ENCODE data around the gene MT1A. TPM values are rescaled to one million over a fixed set of nuclear protein-coding genes. Genes with fewer than 3 reads are reported as not detected.

The MT1A gene
- total RNA-seq, result 1.2 TPM
- polyA plus RNA-seq, result 285 TPM
- long read RNA-seq, donor 1, result 0 reads
- long read RNA-seq, donor 2, result 0 reads
- long read RNA-seq, donor 3, result 0 reads
- long read RNA-seq, donor 4, result 0 reads
- long read RNA-seq, donor 5, result 0 reads
- long read RNA-seq, donor 6, result 0 reads
- long read RNA-seq, donor 7, partial matches to known transcripts, result 0 of 1 reads
- long read RNA-seq, donor 7, other reads (novel, unspliced or antisense), result 0 of 1 reads
- long read RNA-seq, donor 8, result 0 reads
- long read RNA-seq, donor 9, result 0 reads
- long read RNA-seq, donor 10, result 0 reads

DNA sequence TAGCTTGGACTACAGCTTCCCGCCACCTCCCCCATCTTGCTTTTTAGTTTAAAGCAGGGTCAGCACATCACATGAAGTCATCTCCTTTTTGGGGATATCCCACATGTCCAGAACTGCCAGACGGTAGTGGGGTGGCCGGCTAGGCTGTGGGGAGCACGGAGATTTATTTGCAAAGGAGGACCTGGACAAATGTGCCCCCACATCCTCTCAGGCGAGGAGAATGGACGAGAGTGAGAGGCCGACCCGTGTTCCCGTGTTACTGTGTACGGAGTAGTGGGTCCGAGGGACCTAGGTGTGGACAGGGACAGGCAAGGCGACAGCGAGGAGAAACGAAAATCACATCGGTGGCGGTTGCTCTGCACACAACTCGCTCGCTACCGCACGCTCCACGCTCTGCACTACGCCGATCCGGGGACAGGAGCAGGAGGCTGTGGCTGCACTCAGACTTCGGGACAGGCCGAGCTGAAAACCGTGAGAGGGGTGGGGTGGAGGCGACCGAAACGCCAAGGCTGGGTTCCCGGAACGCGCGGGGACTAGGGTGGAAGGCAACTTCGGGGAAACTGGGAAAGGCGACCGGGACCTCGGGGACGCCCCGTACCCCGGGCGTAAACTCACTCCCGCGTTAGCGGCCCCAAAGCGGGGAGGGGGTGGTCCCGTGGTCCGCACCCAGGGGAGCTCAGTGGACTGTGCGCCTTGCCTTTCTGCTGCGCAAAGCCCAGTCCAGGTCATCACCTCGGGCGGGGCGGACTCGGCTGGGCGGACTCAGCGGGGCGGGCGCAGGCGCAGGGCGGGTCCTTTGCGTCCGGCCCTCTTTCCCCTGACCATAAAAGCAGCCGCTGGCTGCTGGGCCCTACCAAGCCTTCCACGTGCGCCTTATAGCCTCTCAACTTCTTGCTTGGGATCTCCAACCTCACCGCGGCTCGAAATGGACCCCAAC is at the start of gene MT1A:
TSS of gene MT1A (plus strand) at position 853 of the 937 bp plus-strand sequence. CDS start at position 926, 73 bp downstream.
- H3K27ac ChIP-seq (ENCODE audit: low read depth in 1 of 2, low read length in 1 of 2), result no peak within 1 kb of the TSS
- H3K36me3 ChIP-seq (ENCODE audit: control insufficient read depth in 2 of 2, insufficient read depth in 2 of 2, low read length in 1 of 2), result no peaks in the 10 kb centered on the region
- peaks cover 4 to 12% of the 10 kb centered on the region in 2 donors for H3K4me1 ChIP-seq (ENCODE audit: control insufficient read depth in 2 of 2, insufficient read depth in 2 of 2, low read length in 2 of 2)
- H3K9me3 ChIP-seq (ENCODE audit: control insufficient read depth in 2 of 2, insufficient read depth in 1 of 2, low read length in 1 of 2), result no peaks in the 10 kb centered on the region
- WGBS, result 5% methylated on average over 68 of the region's 68 CpGs
- H3K27me3 ChIP-seq (ENCODE audit: control insufficient read depth in 2 of 2, insufficient read depth in 1 of 2, low read length in 1 of 2), result peaks cover 70 to 99% of the 10 kb centered on the region in 2 donors
- H3K4me3 ChIP-seq (ENCODE audit: low read length in 2 of 2), result no peak within 1 kb of the TSS
- no peak for DNase-seq (ENCODE audit: low read depth in 6 of 9, low spot score in 9 of 9)

DNA sequence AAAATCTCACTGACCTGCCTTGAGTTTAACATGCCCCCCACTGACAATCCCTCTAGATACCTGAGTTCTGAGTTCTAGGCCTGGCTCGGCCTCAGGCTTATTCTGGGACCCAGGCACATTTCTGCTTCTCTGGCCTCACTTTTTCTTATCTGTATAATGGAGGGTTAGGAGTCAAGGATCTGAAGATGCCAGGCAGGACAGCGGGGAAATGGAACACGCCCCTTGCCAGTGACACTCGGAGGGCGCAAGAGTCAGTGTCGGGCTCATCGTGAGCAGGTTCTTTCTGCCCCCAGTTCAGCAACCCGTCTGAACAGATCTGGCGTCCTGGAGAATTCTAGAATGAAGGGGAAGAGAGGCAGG is 49.7 kb upstream of the MT1A start:
- 44% methylated on average over 9 of the region's 9 CpGs for WGBS
- H3K4me3 ChIP-seq (ENCODE audit: low read length in 2 of 2), result no peak overlapping the region
- no peaks in the 10 kb centered on the region for H3K36me3 ChIP-seq (ENCODE audit: control insufficient read depth in 2 of 2, insufficient read depth in 2 of 2, low read length in 1 of 2)
- no peaks in the 10 kb centered on the region for H3K9me3 ChIP-seq (ENCODE audit: control insufficient read depth in 2 of 2, insufficient read depth in 1 of 2, low read length in 1 of 2)
- H3K27me3 ChIP-seq (ENCODE audit: control insufficient read depth in 2 of 2, insufficient read depth in 1 of 2, low read length in 1 of 2), result peaks cover 31 to 70% of the 10 kb centered on the region in 2 donors
- H3K4me1 ChIP-seq (ENCODE audit: control insufficient read depth in 2 of 2, insufficient read depth in 2 of 2, low read length in 2 of 2), result peaks cover 4% of the 10 kb centered on the region in 2 donors
- H3K27ac ChIP-seq (ENCODE audit: low read depth in 1 of 2, low read length in 1 of 2), result no peak overlapping the region
- DNase-seq (ENCODE audit: low read depth in 6 of 9, low spot score in 9 of 9), result no peak

DNA sequence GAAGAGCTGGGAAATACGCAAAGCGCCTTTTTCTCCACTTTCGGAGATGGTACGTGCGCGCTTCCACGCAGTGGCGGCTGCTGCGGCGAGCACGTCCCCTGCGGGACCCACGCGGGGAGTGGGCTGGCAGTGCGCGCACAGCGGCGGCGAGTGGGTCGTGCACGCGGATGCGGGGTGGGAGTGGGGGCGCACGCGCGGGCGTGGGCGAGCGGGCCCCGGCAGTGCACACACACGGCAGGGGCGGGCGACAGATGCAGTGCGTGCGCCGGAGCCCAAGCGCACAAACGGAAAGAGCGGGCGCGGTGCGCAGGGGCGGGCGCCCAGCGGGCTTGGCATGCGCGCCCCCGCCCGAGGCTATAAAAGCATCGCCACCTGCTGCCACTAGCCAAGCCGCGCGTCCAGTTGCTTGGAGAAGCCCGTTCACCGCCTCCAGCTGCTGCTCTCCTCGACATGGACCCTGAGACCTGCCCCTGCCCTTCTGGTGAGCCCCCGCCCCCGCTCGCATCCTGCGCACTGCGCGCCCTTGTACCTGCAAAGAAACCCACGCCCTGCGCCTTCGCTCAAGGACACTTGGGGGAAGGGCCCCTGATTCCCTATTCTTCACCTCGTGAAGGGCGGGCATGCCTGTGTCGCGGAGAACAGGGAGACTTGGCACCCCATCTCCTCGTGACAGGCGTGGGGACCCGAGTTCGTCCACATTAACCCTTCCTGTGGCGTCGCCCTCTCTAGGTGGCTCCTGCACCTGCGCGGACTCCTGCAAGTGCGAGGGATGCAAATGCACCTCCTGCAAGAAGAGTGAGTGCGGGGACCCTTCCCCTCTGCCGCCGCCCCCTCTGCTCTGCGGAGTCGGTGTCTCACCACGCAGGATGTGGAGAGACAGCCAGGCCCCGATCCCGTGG is 49.1 kb upstream of the MT1A start, which contains the start of gene MT3:
TSS of gene MT3 (plus strand) at position 388 of the 899 bp plus-strand sequence. CDS start at position 451, 63 bp downstream.
- Histone ChIP-seq H3K4me3 (ENCODE audit: low read length in 2 of 2) (peak within 1 kb of the TSS in 1 of 2 donors; percentile 32), H3K9me3 (ENCODE audit: control insufficient read depth in 2 of 2, insufficient read depth in 1 of 2, low read length in 1 of 2) (no peaks in the 10 kb centered on the region), H3K36me3 (ENCODE audit: control insufficient read depth in 2 of 2, insufficient read depth in 2 of 2, low read length in 1 of 2) (no peaks in the 10 kb centered on the region), H3K27me3 (ENCODE audit: control insufficient read depth in 2 of 2, insufficient read depth in 1 of 2, low read length in 1 of 2) (peaks cover 31 to 64% of the 10 kb centered on the region in 2 donors), H3K27ac (ENCODE audit: low read depth in 1 of 2, low read length in 1 of 2) (no peak within 1 kb of the TSS), H3K4me1 (ENCODE audit: control insufficient read depth in 2 of 2, insufficient read depth in 2 of 2, low read length in 2 of 2) (peaks cover 4% of the 10 kb centered on the region in 2 donors)
- no peak for DNase-seq (ENCODE audit: low read depth in 6 of 9, low spot score in 9 of 9)
- 6% methylated on average over 87 of the region's 87 CpGs for WGBS

DNA sequence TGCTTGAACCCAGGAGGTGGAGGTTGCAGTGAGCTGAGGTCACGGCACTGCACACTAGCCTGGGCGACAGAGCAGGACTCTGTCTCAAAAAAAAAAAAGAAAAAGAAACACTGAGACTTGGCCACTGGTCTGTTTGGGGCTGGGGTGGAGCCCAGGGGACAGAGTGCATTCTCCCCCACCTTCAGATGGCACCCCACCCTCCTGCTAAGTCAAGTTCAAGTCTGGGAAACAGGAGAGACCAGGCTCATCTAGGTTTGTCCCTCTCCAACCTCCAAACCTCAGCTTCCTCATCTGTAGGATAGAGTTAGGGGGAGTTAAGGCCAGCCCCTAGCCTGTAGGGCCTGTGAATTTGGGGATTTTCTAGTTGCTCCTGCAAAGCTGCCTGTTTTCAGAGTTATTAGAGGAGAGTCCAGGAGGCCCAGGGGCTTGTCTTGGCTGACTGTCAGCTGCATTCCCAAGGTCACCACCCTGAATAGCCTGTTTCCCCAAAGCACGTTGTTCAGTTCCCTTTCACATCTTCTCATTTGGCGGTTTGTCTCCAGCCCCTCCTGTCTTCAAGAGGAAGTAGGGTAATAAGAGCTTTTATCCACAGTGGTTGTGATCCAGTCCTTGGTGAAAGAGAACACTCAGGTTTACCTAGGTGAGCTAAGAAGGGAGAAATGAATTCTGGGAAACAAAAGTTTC is 46.9 kb upstream of the MT1A start:
- Histone ChIP-seq H3K36me3 (ENCODE audit: control insufficient read depth in 2 of 2, insufficient read depth in 2 of 2, low read length in 1 of 2) (no peaks in the 10 kb centered on the region), H3K9me3 (ENCODE audit: control insufficient read depth in 2 of 2, insufficient read depth in 1 of 2, low read length in 1 of 2) (no peaks in the 10 kb centered on the region), H3K4me3 (ENCODE audit: low read length in 2 of 2) (no peak overlapping the region), H3K4me1 (ENCODE audit: control insufficient read depth in 2 of 2, insufficient read depth in 2 of 2, low read length in 2 of 2) (peaks cover 4% of the 10 kb centered on the region in 2 donors), H3K27me3 (ENCODE audit: control insufficient read depth in 2 of 2, insufficient read depth in 1 of 2, low read length in 1 of 2) (peaks cover 29 to 52% of the 10 kb centered on the region in 2 donors), H3K27ac (ENCODE audit: low read depth in 1 of 2, low read length in 1 of 2) (no peak overlapping the region)
- DNase-seq (ENCODE audit: low read depth in 6 of 9, low spot score in 9 of 9), result no peak
- 50% methylated on average over 4 of the region's 4 CpGs for WGBS

DNA sequence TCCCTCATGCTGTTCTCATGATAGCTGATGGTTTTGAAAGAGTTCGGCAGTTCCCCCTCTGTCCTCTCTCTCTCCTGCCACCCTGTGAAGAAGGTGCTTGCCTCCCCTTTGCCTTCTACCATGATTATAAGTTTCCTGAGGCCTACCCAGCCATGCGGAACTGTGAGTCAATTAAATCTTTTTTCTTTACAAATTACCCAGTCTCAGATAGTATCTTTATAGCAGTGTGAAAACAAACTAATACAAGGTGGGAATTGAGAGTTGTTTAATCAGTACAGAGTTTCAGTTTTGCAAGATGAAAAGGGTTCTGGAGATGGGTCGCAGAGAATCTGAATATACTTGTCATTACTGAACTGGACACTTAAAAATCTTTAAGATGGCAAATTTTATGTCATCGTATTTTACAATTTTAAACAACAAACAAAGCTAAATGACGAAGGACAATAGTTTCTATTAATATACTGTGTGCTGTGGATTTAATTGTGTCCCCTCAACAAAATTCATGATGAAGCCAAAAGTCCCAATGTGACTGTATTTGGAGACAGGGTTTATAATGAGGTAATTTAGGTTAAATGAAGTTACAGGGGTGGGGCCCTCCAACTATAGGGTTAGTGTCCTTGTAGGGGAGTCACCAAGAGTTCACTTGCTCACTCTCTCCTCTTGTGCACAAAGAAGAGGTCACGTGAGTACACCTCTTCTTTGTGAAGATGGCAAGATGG is 44.7 kb upstream of the MT1A start:
- Histone ChIP-seq H3K4me3 (ENCODE audit: low read length in 2 of 2) (no peak overlapping the region), H3K36me3 (ENCODE audit: control insufficient read depth in 2 of 2, insufficient read depth in 2 of 2, low read length in 1 of 2) (no peaks in the 10 kb centered on the region), H3K9me3 (ENCODE audit: control insufficient read depth in 2 of 2, insufficient read depth in 1 of 2, low read length in 1 of 2) (no peaks in the 10 kb centered on the region), H3K27ac (ENCODE audit: low read depth in 1 of 2, low read length in 1 of 2) (no peak overlapping the region), H3K27me3 (ENCODE audit: control insufficient read depth in 2 of 2, insufficient read depth in 1 of 2, low read length in 1 of 2) (peaks cover 14 to 31% of the 10 kb centered on the region in 2 donors), H3K4me1 (ENCODE audit: control insufficient read depth in 2 of 2, insufficient read depth in 2 of 2, low read length in 2 of 2) (peaks cover 4% of the 10 kb centered on the region in 2 donors)
- no peak for DNase-seq (ENCODE audit: low read depth in 6 of 9, low spot score in 9 of 9)
- WGBS, result 97% methylated on average over 6 of the region's 6 CpGs

DNA sequence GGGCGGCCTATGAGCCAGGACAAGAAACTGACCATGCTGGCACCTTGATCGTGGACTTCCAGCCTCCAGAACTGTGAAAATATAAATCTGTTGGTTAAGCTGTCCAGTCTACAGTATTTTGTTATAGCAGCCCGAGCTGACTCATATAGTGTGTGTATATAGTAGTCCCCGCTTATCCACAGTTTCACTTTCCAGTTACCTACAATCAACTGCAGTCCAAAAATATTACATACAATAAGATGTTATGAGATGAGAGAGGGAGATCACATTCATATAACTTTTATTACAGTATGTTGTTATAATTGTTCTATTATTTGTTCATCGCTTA is 44.2 kb upstream of the MT1A start:
- Histone ChIP-seq H3K4me3 (ENCODE audit: low read length in 2 of 2) (no peak overlapping the region), H3K9me3 (ENCODE audit: control insufficient read depth in 2 of 2, insufficient read depth in 1 of 2, low read length in 1 of 2) (no peaks in the 10 kb centered on the region), H3K4me1 (ENCODE audit: control insufficient read depth in 2 of 2, insufficient read depth in 2 of 2, low read length in 2 of 2) (peaks cover 2 to 4% of the 10 kb centered on the region in 2 donors), H3K36me3 (ENCODE audit: control insufficient read depth in 2 of 2, insufficient read depth in 2 of 2, low read length in 1 of 2) (no peaks in the 10 kb centered on the region), H3K27me3 (ENCODE audit: control insufficient read depth in 2 of 2, insufficient read depth in 1 of 2, low read length in 1 of 2) (peaks cover 9 to 26% of the 10 kb centered on the region in 2 donors), H3K27ac (ENCODE audit: low read depth in 1 of 2, low read length in 1 of 2) (no peak overlapping the region)
- DNase-seq (ENCODE audit: low read depth in 6 of 9, low spot score in 9 of 9), result no peak
- WGBS, result 85% methylated on average over 5 of the region's 5 CpGs

DNA sequence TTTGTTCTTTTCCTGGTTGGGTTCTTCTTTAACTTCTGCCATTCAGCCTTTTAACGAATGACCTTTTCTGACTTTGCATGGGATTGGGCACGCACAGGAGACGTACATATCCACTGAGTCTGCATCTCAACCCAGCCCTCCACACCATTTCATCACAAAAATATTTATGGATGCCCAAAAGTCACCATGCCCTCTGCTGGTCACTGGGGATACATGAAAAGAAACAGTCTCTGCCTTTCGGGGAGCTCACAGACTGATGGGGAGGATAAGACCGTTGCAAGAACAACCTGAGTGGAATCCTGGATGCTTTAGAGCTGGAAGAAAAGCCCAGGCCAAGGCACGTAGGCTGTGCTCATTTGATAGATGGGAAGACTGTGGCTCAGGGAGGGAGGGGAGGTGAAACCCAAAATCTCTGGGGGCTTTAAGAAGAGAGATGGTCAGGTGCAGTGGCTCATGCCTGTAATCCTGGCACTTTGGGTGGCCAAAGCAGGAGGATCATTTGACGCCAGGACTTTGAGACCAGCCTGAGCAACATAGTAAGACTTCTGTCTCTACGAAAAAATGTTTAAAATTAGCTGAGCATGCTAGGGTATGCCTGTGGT is 38.0 kb upstream of the MT1A start:
- Histone ChIP-seq H3K4me1 (ENCODE audit: control insufficient read depth in 2 of 2, insufficient read depth in 2 of 2, low read length in 2 of 2) (no peaks in the 10 kb centered on the region), H3K9me3 (ENCODE audit: control insufficient read depth in 2 of 2, insufficient read depth in 1 of 2, low read length in 1 of 2) (no peaks in the 10 kb centered on the region), H3K27me3 (ENCODE audit: control insufficient read depth in 2 of 2, insufficient read depth in 1 of 2, low read length in 1 of 2) (peaks cover 0 to 33% of the 10 kb centered on the region in 2 donors), H3K27ac (ENCODE audit: low read depth in 1 of 2, low read length in 1 of 2) (no peak overlapping the region), H3K36me3 (ENCODE audit: control insufficient read depth in 2 of 2, insufficient read depth in 2 of 2, low read length in 1 of 2) (no peaks in the 10 kb centered on the region), H3K4me3 (ENCODE audit: low read length in 2 of 2) (no peak overlapping the region)
- 40% methylated on average over 8 of the region's 8 CpGs for WGBS
- no peak for DNase-seq (ENCODE audit: low read depth in 6 of 9, low spot score in 9 of 9)

DNA sequence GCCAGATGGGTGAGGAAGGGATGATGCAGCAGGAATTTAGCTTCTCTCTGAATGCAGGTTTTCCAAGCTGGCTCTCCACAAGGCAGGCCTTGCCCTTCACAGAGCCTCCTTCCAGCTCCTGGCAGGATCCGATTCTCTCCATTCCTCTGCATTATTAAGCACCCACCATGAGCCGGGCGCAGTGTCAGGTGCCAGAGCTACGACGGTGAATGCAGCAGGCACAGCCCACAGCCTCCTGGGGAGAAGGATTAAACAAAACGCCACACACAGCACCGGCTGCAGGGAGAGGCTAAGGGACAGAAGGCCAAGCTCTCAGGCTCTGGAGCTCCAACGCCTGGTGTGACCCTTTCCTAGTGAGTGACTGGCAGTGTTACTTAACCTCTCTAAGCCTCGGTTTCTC is 37.1 kb upstream of the MT1A start:
- DNase-seq (ENCODE audit: low read depth in 6 of 9, low spot score in 9 of 9), result no peak
- WGBS, result 82% methylated on average over 9 of the region's 9 CpGs
- no peaks in the 10 kb centered on the region for H3K9me3 ChIP-seq (ENCODE audit: control insufficient read depth in 2 of 2, insufficient read depth in 1 of 2, low read length in 1 of 2)

More for the DNA sequence above, 37.1 kb upstream of the MT1A start:
- Histone ChIP-seq H3K27ac (ENCODE audit: low read depth in 1 of 2, low read length in 1 of 2) (no peak overlapping the region), H3K36me3 (ENCODE audit: control insufficient read depth in 2 of 2, insufficient read depth in 2 of 2, low read length in 1 of 2) (no peaks in the 10 kb centered on the region), H3K4me1 (ENCODE audit: control insufficient read depth in 2 of 2, insufficient read depth in 2 of 2, low read length in 2 of 2) (no peaks in the 10 kb centered on the region), H3K27me3 (ENCODE audit: control insufficient read depth in 2 of 2, insufficient read depth in 1 of 2, low read length in 1 of 2) (peaks cover 0 to 33% of the 10 kb centered on the region in 2 donors), H3K4me3 (ENCODE audit: low read length in 2 of 2) (no peak overlapping the region)
